Measurements from ENCODE around the gene PRRC2B. TPM values are rescaled to one million over a fixed set of nuclear protein-coding genes. Genes with fewer than 3 reads are reported as not detected.

Gene PRRC2B
- total and polyA plus RNA-seq, 4 donors, result 39.4 to 171 (median 91.4) TPM

DNA sequence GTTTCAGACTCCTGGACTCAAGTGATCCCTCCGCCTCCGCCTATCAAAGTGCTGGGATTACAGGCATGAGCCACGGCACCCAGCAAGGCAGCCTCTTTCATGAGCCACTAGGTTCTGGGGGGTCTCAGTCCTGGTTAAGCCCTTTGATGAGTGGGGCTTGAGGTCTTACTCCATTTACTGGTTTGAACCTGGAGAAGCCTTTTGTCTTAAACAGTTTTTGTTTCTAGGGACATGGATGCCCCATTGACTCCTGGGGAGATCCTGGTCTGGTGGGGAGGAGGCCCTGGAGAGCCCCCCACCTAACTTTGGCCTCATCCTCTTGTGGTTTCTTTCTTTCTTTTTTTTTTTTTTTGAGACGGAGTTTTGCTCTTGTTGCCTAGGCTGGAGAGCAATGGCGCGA is 6.7 kb downstream of the PRRC2B start:
- Histone ChIP-seq H3K4me3 (no peak overlapping the region), H3K36me3 (ENCODE audit: control insufficient read depth in 4 of 4, insufficient read depth in 4 of 4, low read length in 4 of 4) (peaks cover 0 to 5% (median 0%) of the 10 kb centered on the region in 4 donors), H3K27me3 (ENCODE audit: control insufficient read depth in 3 of 3, insufficient read depth in 3 of 3, low read length in 2 of 3) (no peaks in the 10 kb centered on the region), H3K9ac (ENCODE audit: insufficient read depth in 1 of 2, low read length in 2 of 2) (no peak overlapping the region), H3K4me1 (ENCODE audit: control insufficient read depth in 5 of 5, insufficient read depth in 5 of 5, low read length in 5 of 5) (peaks cover 40 to 59% (median 50%) of the 10 kb centered on the region in 5 donors), H3K9me3 (ENCODE audit: control insufficient read depth in 4 of 4, insufficient read depth in 3 of 4, low read length in 3 of 4) (no peaks in the 10 kb centered on the region), H3K27ac (ENCODE audit: low read depth in 1 of 2, low read length in 1 of 2) (no peak overlapping the region)
- 81 to 83% methylated on average over 6 of the region's 6 CpGs for WGBS, 2 donors
- no peak for ATAC-seq (ENCODE audit: insufficient read depth, low FRiP score)
- TF ChIP-seq, protein P1, sequence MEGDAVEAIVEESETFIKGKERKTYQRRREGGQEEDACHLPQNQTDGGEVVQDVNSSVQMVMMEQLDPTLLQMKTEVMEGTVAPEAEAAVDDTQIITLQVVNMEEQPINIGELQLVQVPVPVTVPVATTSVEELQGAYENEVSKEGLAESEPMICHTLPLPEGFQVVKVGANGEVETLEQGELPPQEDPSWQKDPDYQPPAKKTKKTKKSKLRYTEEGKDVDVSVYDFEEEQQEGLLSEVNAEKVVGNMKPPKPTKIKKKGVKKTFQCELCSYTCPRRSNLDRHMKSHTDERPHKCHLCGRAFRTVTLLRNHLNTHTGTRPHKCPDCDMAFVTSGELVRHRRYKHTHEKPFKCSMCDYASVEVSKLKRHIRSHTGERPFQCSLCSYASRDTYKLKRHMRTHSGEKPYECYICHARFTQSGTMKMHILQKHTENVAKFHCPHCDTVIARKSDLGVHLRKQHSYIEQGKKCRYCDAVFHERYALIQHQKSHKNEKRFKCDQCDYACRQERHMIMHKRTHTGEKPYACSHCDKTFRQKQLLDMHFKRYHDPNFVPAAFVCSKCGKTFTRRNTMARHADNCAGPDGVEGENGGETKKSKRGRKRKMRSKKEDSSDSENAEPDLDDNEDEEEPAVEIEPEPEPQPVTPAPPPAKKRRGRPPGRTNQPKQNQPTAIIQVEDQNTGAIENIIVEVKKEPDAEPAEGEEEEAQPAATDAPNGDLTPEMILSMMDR (IDR thresholded peaks at IDR 0.05; ENCODE audit: control extremely low read depth, extremely low read depth), result no peak
- no peak for DNase-seq

DNA sequence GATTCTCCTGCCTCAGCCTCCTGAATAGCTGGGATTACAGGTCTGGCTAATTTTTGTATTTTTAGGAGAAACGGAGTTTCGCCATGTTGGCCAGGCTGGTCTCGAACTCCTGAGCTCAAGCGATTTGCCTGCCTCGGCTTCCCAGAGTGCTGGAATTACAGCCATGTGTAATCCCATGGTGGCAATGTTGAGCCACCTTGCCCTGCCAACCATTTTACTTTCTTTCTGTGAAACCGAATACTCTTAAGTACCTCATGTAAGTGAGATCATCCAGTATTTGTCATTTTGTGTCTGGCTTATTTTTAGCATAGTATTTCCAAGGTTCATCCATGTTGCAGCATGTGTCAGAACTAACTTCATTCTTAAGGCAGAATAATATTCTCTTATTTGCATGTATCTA is 8.2 kb downstream of the PRRC2B start:
- Histone ChIP-seq H3K27me3 (ENCODE audit: control insufficient read depth in 3 of 3, insufficient read depth in 3 of 3, low read length in 2 of 3) (no peaks in the 10 kb centered on the region), H3K9me3 (ENCODE audit: control insufficient read depth in 4 of 4, insufficient read depth in 3 of 4, low read length in 3 of 4) (no peaks in the 10 kb centered on the region), H3K27ac (ENCODE audit: low read depth in 1 of 2, low read length in 1 of 2) (peak overlapping the region; percentile 58 to 59), H3K4me1 (ENCODE audit: control insufficient read depth in 5 of 5, insufficient read depth in 5 of 5, low read length in 5 of 5) (peaks cover 41 to 61% (median 57%) of the 10 kb centered on the region in 5 donors), H3K36me3 (ENCODE audit: control insufficient read depth in 4 of 4, insufficient read depth in 4 of 4, low read length in 4 of 4) (peaks cover 0 to 5% (median 0%) of the 10 kb centered on the region in 4 donors), H3K4me3 (no peak overlapping the region), H3K9ac (ENCODE audit: insufficient read depth in 1 of 2, low read length in 2 of 2) (no peak overlapping the region)
- TF ChIP-seq, protein P1 (IDR thresholded peaks at IDR 0.05; ENCODE audit: control extremely low read depth, extremely low read depth), result no peak
- ATAC-seq (ENCODE audit: insufficient read depth, low FRiP score) (no peak), DNase-seq (no peak)
- WGBS, 2 donors, result 88 to 90% methylated on average over 6 of the region's 6 CpGs

DNA sequence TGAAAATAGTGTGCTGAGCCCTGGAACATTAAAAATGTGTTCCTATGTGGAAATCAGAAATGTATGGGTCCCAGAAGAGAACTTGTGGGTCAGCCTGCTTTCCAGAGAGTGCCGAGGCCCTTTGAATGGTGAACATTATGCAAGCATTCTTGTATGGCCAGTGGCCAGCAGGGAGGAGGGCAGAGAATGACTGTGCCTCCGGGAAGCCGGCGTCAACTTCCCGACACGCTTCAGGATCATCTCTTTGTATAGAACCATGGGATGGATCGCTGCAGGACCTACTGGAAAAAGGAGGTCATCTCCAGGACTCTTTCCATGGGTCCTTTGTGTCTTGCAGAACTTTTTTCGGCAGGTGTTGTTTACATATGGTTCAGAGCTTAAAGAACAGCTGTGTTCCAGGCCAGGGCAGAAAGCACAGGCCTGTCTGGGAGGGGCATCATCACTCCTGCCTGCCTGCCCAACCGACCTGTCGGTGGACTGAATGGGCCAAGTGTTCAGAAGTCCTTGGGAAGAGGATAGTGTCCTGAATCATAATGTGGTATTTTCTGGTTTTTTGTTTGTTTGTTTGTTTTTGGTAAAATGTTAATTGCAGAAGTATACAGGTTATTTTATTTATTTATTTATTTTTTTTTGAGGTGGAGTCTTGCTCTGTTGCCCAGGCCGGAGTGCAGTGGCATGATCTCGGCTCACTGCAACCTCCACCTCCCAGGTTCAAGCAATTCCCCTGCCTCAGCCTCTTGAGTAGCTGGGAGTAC is 9.0 kb downstream of the PRRC2B start:
- WGBS, 2 donors, result 37 to 47% methylated on average over 12 of the region's 12 CpGs
- ATAC-seq (ENCODE audit: insufficient read depth, low FRiP score) (peak; percentile 61), DNase-seq (peak; percentile 83 to 89 (median 88))
- Histone ChIP-seq H3K27me3 (ENCODE audit: control insufficient read depth in 3 of 3, insufficient read depth in 3 of 3, low read length in 2 of 3) (no peaks in the 10 kb centered on the region), H3K36me3 (ENCODE audit: control insufficient read depth in 4 of 4, insufficient read depth in 4 of 4, low read length in 4 of 4) (peaks cover 0 to 5% (median 0%) of the 10 kb centered on the region in 4 donors), H3K9me3 (ENCODE audit: control insufficient read depth in 4 of 4, insufficient read depth in 3 of 4, low read length in 3 of 4) (no peaks in the 10 kb centered on the region), H3K4me3 (no peak overlapping the region), H3K4me1 (ENCODE audit: control insufficient read depth in 5 of 5, insufficient read depth in 5 of 5, low read length in 5 of 5) (peaks cover 42 to 63% (median 57%) of the 10 kb centered on the region in 5 donors), H3K27ac (ENCODE audit: low read depth in 1 of 2, low read length in 1 of 2) (peak overlapping the region; percentile 59 to 78), H3K9ac (ENCODE audit: insufficient read depth in 1 of 2, low read length in 2 of 2) (peak overlapping the region in 1 of 2 donors; percentile 11)
- TF ChIP-seq, protein P1 (IDR thresholded peaks at IDR 0.05; ENCODE audit: control extremely low read depth, extremely low read depth), result no peak
